ENCODE measurements around the gene TRPM8. TPM values are rescaled to one million over a fixed set of nuclear protein-coding genes. Genes with fewer than 3 reads are reported as not detected.

TRPM8 gene
- polyA plus RNA-seq, 4 donors, result 0.18 TPM; not detected in 3

DNA sequence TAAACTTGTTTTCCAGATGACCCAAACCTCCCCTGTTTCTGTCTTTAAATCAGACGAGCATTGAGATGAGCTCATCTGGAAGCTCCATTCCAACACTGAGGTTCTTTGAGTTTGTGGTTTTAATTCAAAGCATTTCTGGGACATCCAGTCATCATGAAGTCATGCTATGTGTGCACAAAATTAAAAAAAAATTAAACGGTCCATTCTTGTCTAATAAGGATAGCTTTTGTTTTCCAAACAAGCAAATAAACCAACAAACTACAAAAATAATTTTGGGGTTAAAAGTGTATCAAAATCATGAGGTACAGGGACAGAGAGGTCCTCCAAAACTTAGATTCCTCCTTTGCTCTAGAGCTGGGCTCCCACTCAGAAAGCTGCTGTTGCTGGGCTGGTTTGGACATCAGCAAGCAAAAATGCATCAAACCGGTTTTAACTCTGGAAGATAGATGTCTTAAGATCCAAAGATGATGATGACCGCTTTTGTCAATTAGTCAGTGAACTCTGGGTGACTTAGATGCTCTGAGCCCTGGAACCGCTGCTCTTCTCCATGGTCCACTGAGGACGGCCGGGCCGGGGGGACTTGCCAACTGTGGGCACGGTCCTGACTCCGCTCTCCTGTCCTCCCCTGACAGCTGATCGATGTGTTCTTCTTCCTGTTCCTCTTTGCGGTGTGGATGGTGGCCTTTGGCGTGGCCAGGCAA lies 65.4 kb downstream of the TRPM8 start:
- FAIRE-seq, result no peak

DNA sequence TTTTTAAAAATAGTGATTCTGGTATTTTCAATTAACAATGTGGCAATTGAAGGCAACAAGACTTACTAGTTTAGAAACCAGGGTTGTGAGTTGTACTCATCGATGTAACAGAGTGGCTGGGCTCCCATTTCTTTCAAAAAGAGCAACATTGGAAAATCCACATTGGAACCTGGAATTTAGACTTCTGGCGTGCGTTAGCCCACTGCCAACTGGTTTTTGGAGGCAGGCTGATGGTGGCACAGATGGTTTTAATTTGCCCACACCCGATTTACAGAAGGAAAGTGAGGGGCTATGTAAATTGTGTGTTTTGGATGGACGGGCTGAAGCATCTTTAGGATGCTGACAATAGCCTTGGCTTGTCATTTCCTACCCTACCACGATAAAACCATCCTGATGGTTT lies 66.3 kb downstream of the TRPM8 start:
- H3K9me3 ChIP-seq (ENCODE audit: control insufficient read depth in 2 of 2, insufficient read depth in 1 of 2, low read depth in 1 of 2, low read length in 1 of 2), result peaks cover 0 to 6% of the 10 kb centered on the region in 2 donors
- no peaks in the 10 kb centered on the region for H3K27me3 ChIP-seq (ENCODE audit: control insufficient read depth in 3 of 3, insufficient read depth in 3 of 3, low read length in 3 of 3)
- H3K4me1 ChIP-seq (ENCODE audit: control insufficient read depth in 3 of 3, insufficient read depth in 2 of 3, low read depth in 1 of 3, low read length in 2 of 3), result no peaks in the 10 kb centered on the region
- no peak overlapping the region for H3K27ac ChIP-seq (ENCODE audit: low read depth in 1 of 3, low read length in 2 of 3)
- 89 to 91% (median 90%) methylated on average over 6 of the region's 6 CpGs for WGBS, 3 donors
- FAIRE-seq (no peak), DNase-seq (no peak)
- H3K4me3 ChIP-seq (ENCODE audit: low read depth in 1 of 3, low read length in 3 of 3), result no peak overlapping the region
- no peaks in the 10 kb centered on the region for H3K36me3 ChIP-seq (ENCODE audit: control insufficient read depth in 3 of 3, insufficient read depth in 2 of 3, low read depth in 1 of 3, low read length in 3 of 3)

More for the DNA sequence above, 65.4 kb downstream of the TRPM8 start:
- H3K4me1 ChIP-seq (ENCODE audit: control insufficient read depth in 3 of 3, insufficient read depth in 2 of 3, low read depth in 1 of 3, low read length in 2 of 3), result no peaks in the 10 kb centered on the region
- peaks cover 0 to 6% of the 10 kb centered on the region in 2 donors for H3K9me3 ChIP-seq (ENCODE audit: control insufficient read depth in 2 of 2, insufficient read depth in 1 of 2, low read depth in 1 of 2, low read length in 1 of 2)
- H3K27me3 ChIP-seq (ENCODE audit: control insufficient read depth in 3 of 3, insufficient read depth in 3 of 3, low read length in 3 of 3), result no peaks in the 10 kb centered on the region
- DNase-seq, result no peak
- WGBS, 3 donors, result 82 to 85% (median 82%) methylated on average over 13 of the region's 13 CpGs
- H3K27ac ChIP-seq (ENCODE audit: low read depth in 1 of 3, low read length in 2 of 3), result no peak overlapping the region
- no peak overlapping the region for H3K4me3 ChIP-seq (ENCODE audit: low read depth in 1 of 3, low read length in 3 of 3)
- H3K36me3 ChIP-seq (ENCODE audit: control insufficient read depth in 3 of 3, insufficient read depth in 2 of 3, low read depth in 1 of 3, low read length in 3 of 3), result no peaks in the 10 kb centered on the region

DNA sequence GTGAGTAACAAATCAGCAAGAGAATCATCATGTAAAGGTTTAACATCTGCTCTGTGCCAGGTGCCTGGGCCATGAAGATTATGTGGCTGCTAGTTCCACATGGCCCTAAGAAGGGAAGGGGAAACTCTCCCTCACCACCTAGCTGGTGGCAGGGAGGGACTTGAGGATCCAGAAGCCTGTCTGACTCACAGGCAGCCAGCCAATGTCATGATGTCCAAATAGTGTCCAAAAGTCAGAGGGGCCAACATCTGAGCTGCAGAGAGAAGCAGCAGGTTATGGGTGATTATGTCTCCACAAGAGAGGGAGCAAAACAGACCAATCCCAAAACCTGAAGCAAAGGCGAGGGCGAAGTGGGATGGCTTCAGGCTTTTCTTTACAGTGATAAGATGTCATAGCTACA lies 71.4 kb downstream of the TRPM8 start:
- FAIRE-seq, result no peak

DNA sequence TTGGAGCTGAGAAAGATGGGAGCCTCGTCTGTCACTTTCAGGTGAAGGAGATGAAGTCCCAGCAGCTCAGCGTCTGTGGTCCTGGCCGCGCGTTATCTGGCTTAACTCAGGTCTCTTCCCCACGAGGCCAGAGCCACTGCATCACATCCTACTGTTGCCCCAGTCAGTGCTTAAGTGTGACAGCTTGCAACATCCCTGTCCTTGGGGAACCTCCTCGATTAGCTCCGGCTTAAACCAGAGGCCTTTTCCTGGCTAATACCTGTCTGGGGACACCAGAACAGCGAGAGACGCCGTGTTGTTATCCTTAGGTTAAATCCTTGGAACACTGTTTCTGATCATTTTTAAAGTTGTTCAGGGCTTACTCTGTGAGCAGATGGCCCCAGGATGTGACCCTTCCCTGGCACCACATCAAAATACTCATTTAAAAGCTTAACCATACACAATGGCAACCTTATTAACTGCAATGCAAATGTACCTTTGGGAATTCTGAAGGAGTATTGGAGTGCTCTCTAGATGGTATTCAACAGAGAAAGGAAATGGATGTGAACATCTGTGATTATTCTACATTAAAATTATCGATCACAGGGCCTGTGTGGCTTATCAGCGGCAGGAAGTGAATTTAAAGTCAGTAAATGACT lies 72.2 kb downstream of the TRPM8 start:
- H3K9me3 ChIP-seq (ENCODE audit: control insufficient read depth in 2 of 2, insufficient read depth in 1 of 2, low read depth in 1 of 2, low read length in 1 of 2), result peaks cover 0 to 9% of the 10 kb centered on the region in 2 donors
- H3K27ac ChIP-seq (ENCODE audit: low read depth in 1 of 3, low read length in 2 of 3), result no peak overlapping the region
- no peak for DNase-seq
- no peak for FAIRE-seq
- peaks cover 0 to 2% (median 0%) of the 10 kb centered on the region in 3 donors for H3K27me3 ChIP-seq (ENCODE audit: control insufficient read depth in 3 of 3, insufficient read depth in 3 of 3, low read length in 3 of 3)
- H3K4me3 ChIP-seq (ENCODE audit: low read depth in 1 of 3, low read length in 3 of 3), result no peak overlapping the region
- H3K4me1 ChIP-seq (ENCODE audit: control insufficient read depth in 3 of 3, insufficient read depth in 2 of 3, low read depth in 1 of 3, low read length in 2 of 3), result no peaks in the 10 kb centered on the region
- WGBS, 3 donors, result 83 to 84% (median 83%) methylated on average over 13 of the region's 13 CpGs
- H3K36me3 ChIP-seq (ENCODE audit: control insufficient read depth in 3 of 3, insufficient read depth in 2 of 3, low read depth in 1 of 3, low read length in 3 of 3), result no peaks in the 10 kb centered on the region

More for the DNA sequence above, 71.4 kb downstream of the TRPM8 start:
- Histone ChIP-seq H3K4me1 (ENCODE audit: control insufficient read depth in 3 of 3, insufficient read depth in 2 of 3, low read depth in 1 of 3, low read length in 2 of 3) (no peaks in the 10 kb centered on the region), H3K27me3 (ENCODE audit: control insufficient read depth in 3 of 3, insufficient read depth in 3 of 3, low read length in 3 of 3) (peaks cover 0 to 2% (median 0%) of the 10 kb centered on the region in 3 donors), H3K9me3 (ENCODE audit: control insufficient read depth in 2 of 2, insufficient read depth in 1 of 2, low read depth in 1 of 2, low read length in 1 of 2) (peaks cover 0 to 11% of the 10 kb centered on the region in 2 donors), H3K27ac (ENCODE audit: low read depth in 1 of 3, low read length in 2 of 3) (no peak overlapping the region), H3K36me3 (ENCODE audit: control insufficient read depth in 3 of 3, insufficient read depth in 2 of 3, low read depth in 1 of 3, low read length in 3 of 3) (no peaks in the 10 kb centered on the region), H3K4me3 (ENCODE audit: low read depth in 1 of 3, low read length in 3 of 3) (no peak overlapping the region)
- no peak for DNase-seq
- WGBS, 3 donors, result 95 to 99% (median 95%) methylated on average over 2 of the region's 2 CpGs

DNA sequence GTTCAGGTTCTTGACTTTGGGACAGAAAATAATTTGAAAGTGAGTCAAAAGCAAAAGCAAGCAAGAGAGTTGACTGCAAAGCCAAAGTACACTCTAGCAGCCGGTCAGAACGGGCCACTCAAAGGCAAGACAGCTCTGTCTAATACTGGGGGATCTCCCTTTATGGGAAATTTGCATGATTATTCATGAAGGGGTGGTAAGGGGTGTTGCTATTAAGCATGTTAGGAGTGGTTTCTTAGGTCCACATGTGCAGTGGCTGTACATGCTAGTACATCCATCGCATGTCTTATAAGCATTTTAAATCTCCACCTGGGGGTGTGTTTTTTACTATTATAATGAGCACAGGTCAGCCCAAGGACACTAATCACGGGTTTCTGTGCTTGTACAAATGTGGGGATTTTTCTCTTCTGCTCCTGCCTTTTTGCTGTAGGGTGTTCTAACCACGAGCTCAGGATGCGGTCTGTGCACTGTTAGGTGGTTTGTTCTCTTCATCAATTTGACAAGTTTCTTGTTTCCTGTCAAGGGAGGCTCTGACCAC lies 73.2 kb downstream of the TRPM8 start:
- no peak overlapping the region for H3K4me3 ChIP-seq (ENCODE audit: low read depth in 1 of 3, low read length in 3 of 3)
- 45 to 59% (median 47%) methylated on average over 6 of the region's 6 CpGs for WGBS, 3 donors
- DNase-seq (peak in 1 of 2 donors; percentile 56), FAIRE-seq (no peak)
- H3K9me3 ChIP-seq (ENCODE audit: control insufficient read depth in 2 of 2, insufficient read depth in 1 of 2, low read depth in 1 of 2, low read length in 1 of 2), result peaks cover 0 to 5% of the 10 kb centered on the region in 2 donors
- H3K36me3 ChIP-seq (ENCODE audit: control insufficient read depth in 3 of 3, insufficient read depth in 2 of 3, low read depth in 1 of 3, low read length in 3 of 3), result no peaks in the 10 kb centered on the region
- no peaks in the 10 kb centered on the region for H3K4me1 ChIP-seq (ENCODE audit: control insufficient read depth in 3 of 3, insufficient read depth in 2 of 3, low read depth in 1 of 3, low read length in 2 of 3)
- H3K27me3 ChIP-seq (ENCODE audit: control insufficient read depth in 3 of 3, insufficient read depth in 3 of 3, low read length in 3 of 3), result peaks cover 0 to 2% (median 0%) of the 10 kb centered on the region in 3 donors
- peak overlapping the region in 1 of 3 donors; percentile 18 for H3K27ac ChIP-seq (ENCODE audit: low read depth in 1 of 3, low read length in 2 of 3)

DNA sequence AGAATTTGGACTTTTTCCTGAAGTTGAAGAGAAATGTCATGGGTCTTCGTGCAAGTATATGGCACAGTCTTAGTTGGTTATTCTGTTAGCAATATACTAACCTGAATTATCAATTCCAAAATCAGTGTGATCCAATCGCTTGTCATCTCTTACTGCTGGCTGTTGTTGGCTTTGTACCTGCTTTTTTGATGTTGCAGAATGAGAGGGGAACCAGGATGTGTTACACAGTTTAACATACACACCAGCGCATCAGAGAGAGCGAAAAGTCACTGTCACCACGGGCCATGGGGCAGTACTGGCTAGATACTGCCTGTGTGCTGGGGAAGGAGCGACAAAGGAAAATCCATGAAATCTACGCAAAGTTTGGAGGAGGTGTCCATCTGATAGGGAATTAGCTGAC lies 74.0 kb downstream of the TRPM8 start:
- Histone ChIP-seq H3K27ac (ENCODE audit: low read depth in 1 of 3, low read length in 2 of 3) (peak overlapping the region in 1 of 3 donors; percentile 57), H3K4me1 (ENCODE audit: control insufficient read depth in 3 of 3, insufficient read depth in 2 of 3, low read depth in 1 of 3, low read length in 2 of 3) (no peaks in the 10 kb centered on the region), H3K36me3 (ENCODE audit: control insufficient read depth in 3 of 3, insufficient read depth in 2 of 3, low read depth in 1 of 3, low read length in 3 of 3) (no peaks in the 10 kb centered on the region), H3K9me3 (ENCODE audit: control insufficient read depth in 2 of 2, insufficient read depth in 1 of 2, low read depth in 1 of 2, low read length in 1 of 2) (peaks cover 0 to 5% of the 10 kb centered on the region in 2 donors), H3K4me3 (ENCODE audit: low read depth in 1 of 3, low read length in 3 of 3) (no peak overlapping the region), H3K27me3 (ENCODE audit: control insufficient read depth in 3 of 3, insufficient read depth in 3 of 3, low read length in 3 of 3) (peaks cover 0 to 2% (median 0%) of the 10 kb centered on the region in 3 donors)
- DNase-seq (no peak), FAIRE-seq (no peak)
- WGBS, 3 donors, result 90 to 92% (median 91%) methylated on average over 7 of the region's 7 CpGs

DNA sequence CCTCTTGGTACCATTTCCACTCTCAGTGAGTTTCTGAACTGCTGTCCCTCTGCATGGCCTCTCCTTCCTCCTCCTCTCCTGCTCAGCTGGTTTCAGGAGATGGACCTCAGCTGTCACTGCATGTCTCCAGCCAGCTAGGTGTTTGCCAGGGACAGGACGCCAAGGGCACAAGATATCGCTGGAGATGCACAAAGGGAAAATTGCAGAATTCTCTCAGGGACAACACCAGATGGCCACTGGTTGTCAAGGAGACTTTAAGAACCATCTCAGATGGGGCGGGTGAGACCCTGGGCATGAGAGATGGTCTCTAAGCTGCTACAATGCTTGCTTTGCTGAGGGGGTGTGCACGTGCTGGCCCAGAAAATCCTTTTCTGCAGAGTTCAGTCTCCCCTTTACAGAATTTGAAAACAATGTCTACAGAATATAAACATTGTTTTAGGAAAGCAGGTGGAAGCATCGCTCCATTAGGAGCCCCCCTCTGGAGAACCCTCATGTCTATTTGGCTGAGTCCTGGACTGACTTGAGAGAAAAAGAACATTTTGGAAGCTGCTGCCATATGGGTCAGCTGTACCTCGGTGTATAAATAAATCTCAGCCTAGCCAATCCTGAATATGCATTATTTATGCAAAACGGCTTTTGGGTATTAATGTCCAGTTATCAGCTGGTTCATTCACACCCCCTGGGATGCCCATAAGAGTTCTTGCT lies 75.5 kb downstream of the TRPM8 start:
- Histone ChIP-seq H3K9me3 (ENCODE audit: control insufficient read depth in 2 of 2, insufficient read depth in 1 of 2, low read depth in 1 of 2, low read length in 1 of 2) (peaks cover 0 to 5% of the 10 kb centered on the region in 2 donors), H3K36me3 (ENCODE audit: control insufficient read depth in 3 of 3, insufficient read depth in 2 of 3, low read depth in 1 of 3, low read length in 3 of 3) (no peaks in the 10 kb centered on the region), H3K4me3 (ENCODE audit: low read depth in 1 of 3, low read length in 3 of 3) (no peak overlapping the region), H3K4me1 (ENCODE audit: control insufficient read depth in 3 of 3, insufficient read depth in 2 of 3, low read depth in 1 of 3, low read length in 2 of 3) (no peaks in the 10 kb centered on the region), H3K27me3 (ENCODE audit: control insufficient read depth in 3 of 3, insufficient read depth in 3 of 3, low read length in 3 of 3) (peaks cover 0 to 2% (median 0%) of the 10 kb centered on the region in 3 donors), H3K27ac (ENCODE audit: low read depth in 1 of 3, low read length in 2 of 3) (no peak overlapping the region)
- DNase-seq (no peak), FAIRE-seq (no peak)
- 91 to 92% (median 91%) methylated on average over 7 of the region's 7 CpGs for WGBS, 3 donors

DNA sequence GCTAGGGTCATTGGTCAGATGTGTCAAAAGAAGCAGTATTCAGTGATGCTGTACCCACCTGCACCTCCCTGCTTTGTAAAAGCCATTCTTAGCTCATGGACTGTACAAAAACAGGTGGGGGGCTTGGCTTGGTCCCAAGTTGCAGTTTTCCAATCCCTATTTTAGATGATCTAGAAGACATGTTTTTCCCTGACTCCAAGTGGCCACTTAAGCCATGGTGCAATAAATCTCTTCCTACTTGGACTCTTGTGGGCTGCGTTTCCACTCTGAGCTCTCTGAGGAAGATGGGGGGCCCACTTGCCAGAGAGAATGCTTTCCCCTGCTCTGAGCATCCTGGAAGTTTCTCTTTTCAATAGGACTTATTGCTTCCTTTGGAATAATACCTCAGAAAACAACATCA lies 76.3 kb downstream of the TRPM8 start:
- Histone ChIP-seq H3K4me1 (ENCODE audit: control insufficient read depth in 3 of 3, insufficient read depth in 2 of 3, low read depth in 1 of 3, low read length in 2 of 3) (no peaks in the 10 kb centered on the region), H3K9me3 (ENCODE audit: control insufficient read depth in 2 of 2, insufficient read depth in 1 of 2, low read depth in 1 of 2, low read length in 1 of 2) (peaks cover 0 to 5% of the 10 kb centered on the region in 2 donors), H3K4me3 (ENCODE audit: low read depth in 1 of 3, low read length in 3 of 3) (no peak overlapping the region), H3K36me3 (ENCODE audit: control insufficient read depth in 3 of 3, insufficient read depth in 2 of 3, low read depth in 1 of 3, low read length in 3 of 3) (no peaks in the 10 kb centered on the region), H3K27me3 (ENCODE audit: control insufficient read depth in 3 of 3, insufficient read depth in 3 of 3, low read length in 3 of 3) (peaks cover 0 to 2% (median 0%) of the 10 kb centered on the region in 3 donors), H3K27ac (ENCODE audit: low read depth in 1 of 3, low read length in 2 of 3) (no peak overlapping the region)
- DNase-seq, result no peak
- no peak for FAIRE-seq
- 55 to 82% (median 71%) methylated on average over 1 of the region's 1 CpG for WGBS, 3 donors
